Rectal smooth muscle tissue (tissue), 1 donor: ENCODE measurements around the gene PRRC1.
"Not testable (repeated sequence)": the region's sequence is repeated elsewhere in the genome, so short reads cannot be mapped to it uniquely, and the experiment has no call there.

Source experiments
- H3K27ac ChIP-seq: one replicate; pipeline ENCODE4 v1.7.0; 2013; ENCODE audit warnings: low read depth, low read length, inconsistent platforms
- H3K27me3 ChIP-seq: one replicate; pipeline ENCODE4 v1.7.0; 2013; ENCODE audit warnings: low read length; ENCODE audit not compliant: control insufficient read depth, insufficient read depth
- H3K36me3 ChIP-seq: one replicate; pipeline ENCODE4 v1.7.0; 2013; ENCODE audit warnings: low read length; ENCODE audit not compliant: control insufficient read depth, insufficient read depth
- H3K4me1 ChIP-seq: one replicate; pipeline ENCODE4 v1.7.0; 2013; ENCODE audit warnings: low read length; ENCODE audit not compliant: control insufficient read depth, insufficient read depth
- H3K4me3 ChIP-seq: one replicate; pipeline ENCODE4 v1.7.0; 2013; ENCODE audit warnings: low read length
- H3K9ac ChIP-seq: one replicate; pipeline ENCODE4 v1.7.0; 2013; ENCODE audit warnings: low read length

PRRC1 gene

GRCh38 chr5:127515693-127516440, 1.6 kb upstream of the PRRC1 start:
- H3K36me3 ChIP-seq, result no peaks in the 10 kb centered on the region
- H3K27me3 ChIP-seq, result peaks cover 2% of the 10 kb centered on the region
- no peak overlapping the region for H3K9ac ChIP-seq
- H3K27ac ChIP-seq, result no peak overlapping the region
- no peak overlapping the region for H3K4me3 ChIP-seq
- peaks cover 12% of the 10 kb centered on the region for H3K4me1 ChIP-seq

- Histone ChIP-seq H3K4me1 (peaks cover 12% of the 10 kb centered on the region), H3K27ac (no peak overlapping the region), H3K36me3 (no peaks in the 10 kb centered on the region), H3K4me3 (peak overlapping the region; percentile 84), H3K9ac (no peak overlapping the region), H3K27me3 (peaks cover 2% of the 10 kb centered on the region)
These were observed 345 bp upstream of the PRRC1 start for GRCh38 chr5:127517110-127517479.

- Histone ChIP-seq H3K27me3 (peaks cover 2% of the 10 kb centered on the region), H3K9ac (peak overlapping the region; percentile 94), H3K4me3 (peak overlapping the region; percentile 99), H3K27ac (peak overlapping the region; percentile 76), H3K4me1 (peaks cover 12% of the 10 kb centered on the region), H3K36me3 (no peaks in the 10 kb centered on the region)
These were observed 830 bp downstream of the PRRC1 start for GRCh38 chr5:127518319-127518621.

- Histone ChIP-seq H3K27ac (no peak overlapping the region), H3K27me3 (peaks cover 2% of the 10 kb centered on the region), H3K4me1 (peaks cover 12% of the 10 kb centered on the region), H3K36me3 (no peaks in the 10 kb centered on the region), H3K9ac (peak overlapping the region; percentile 11), H3K4me3 (peak overlapping the region; percentile 32)
These were observed 2.1 kb downstream of the PRRC1 start for GRCh38 chr5:127519527-127519926.

GRCh38 chr5:127521138-127521770, 3.8 kb downstream of the PRRC1 start:
- Histone ChIP-seq H3K27me3 (no peaks in the 10 kb centered on the region), H3K4me3 (no peak overlapping the region), H3K27ac (no peak overlapping the region), H3K9ac (no peak overlapping the region), H3K4me1 (peaks cover 12% of the 10 kb centered on the region), H3K36me3 (no peaks in the 10 kb centered on the region)

- peaks cover 8% of the 10 kb centered on the region for H3K36me3 ChIP-seq
These were observed 7.7 kb downstream of the PRRC1 start for GRCh38 chr5:127525181-127525580.

GRCh38 chr5:127529904-127530682, 12.7 kb downstream of the PRRC1 start:
- H3K36me3 ChIP-seq, result peaks cover 23% of the 10 kb centered on the region
- H3K9ac ChIP-seq, result no peak overlapping the region
- no peaks in the 10 kb centered on the region for H3K27me3 ChIP-seq
- H3K27ac ChIP-seq, result no peak overlapping the region
- H3K4me1 ChIP-seq, result no peaks in the 10 kb centered on the region
- H3K4me3 ChIP-seq, result no peak overlapping the region

More at GRCh38 chr5:127525181-127525580, 7.7 kb downstream of the PRRC1 start:
- Histone ChIP-seq H3K27me3 (no peaks in the 10 kb centered on the region), H3K4me1 (no peaks in the 10 kb centered on the region), H3K27ac (no peak overlapping the region), H3K9ac (no peak overlapping the region), H3K4me3 (no peak overlapping the region)

GRCh38 chr5:127536687-127537086, 19.2 kb downstream of the PRRC1 start:
- H3K27ac ChIP-seq, result no peak overlapping the region
- no peaks in the 10 kb centered on the region for H3K27me3 ChIP-seq
- H3K9ac ChIP-seq, result no peak overlapping the region
- H3K4me3 ChIP-seq, result no peak overlapping the region
- no peaks in the 10 kb centered on the region for H3K4me1 ChIP-seq
- peaks cover 32% of the 10 kb centered on the region for H3K36me3 ChIP-seq

- H3K27me3 ChIP-seq, H3K9ac ChIP-seq, H3K4me1 ChIP-seq, H3K27ac ChIP-seq, H3K4me3 ChIP-seq: not testable (repeated sequence)
- H3K36me3 ChIP-seq, result peaks cover 13% of the 10 kb centered on the region
These were observed 23.1 kb downstream of the PRRC1 start for GRCh38 chr5:127540553-127540952.

GRCh38 chr5:127545249-127545648, 27.8 kb downstream of the PRRC1 start:
- H3K4me3 ChIP-seq, H3K9ac ChIP-seq, H3K36me3 ChIP-seq, H3K4me1 ChIP-seq, H3K27me3 ChIP-seq, H3K27ac ChIP-seq: not testable (repeated sequence)

GRCh38 chr5:127549551-127549950, 32.1 kb downstream of the PRRC1 start:
- H3K36me3 ChIP-seq, result peaks cover 7% of the 10 kb centered on the region
- no peak overlapping the region for H3K27ac ChIP-seq
- no peaks in the 10 kb centered on the region for H3K27me3 ChIP-seq
- no peak overlapping the region for H3K9ac ChIP-seq
- H3K4me3 ChIP-seq, result no peak overlapping the region
- H3K4me1 ChIP-seq, result no peaks in the 10 kb centered on the region

- no peaks in the 10 kb centered on the region for H3K4me1 ChIP-seq
- H3K4me3 ChIP-seq, result no peak overlapping the region
- peaks cover 7% of the 10 kb centered on the region for H3K36me3 ChIP-seq
- no peaks in the 10 kb centered on the region for H3K27me3 ChIP-seq
- no peak overlapping the region for H3K27ac ChIP-seq
- no peak overlapping the region for H3K9ac ChIP-seq
These were observed 33.4 kb downstream of the PRRC1 start for GRCh38 chr5:127550652-127551409.
